HepG2 (cell line): ENCODE results near the gene BACH2. TPM values are rescaled to one million over a fixed set of nuclear protein-coding genes. Genes with fewer than 3 reads are reported as not detected.

Source experiments
- ATAC-seq: fragments of 200-7000 bp; cut with Tn5 transposase; 3 replicates; pipeline ENCODE4 v1.9.1; 2020; ENCODE audit warnings: mild to moderate bottlenecking, moderate library complexity
- BruUV-seq: library from RNA; stranded (reverse); fragments of 400-500 nt; replicated peaks from 2 replicates; lab custom pipeline; 2021; lab: Mats Ljungman, UMichigan
- CTCF ChIA-PET: fragments of 300-600 bp; formaldehyde crosslinking; extraction: SDS; loops from one replicate; lab custom pipeline; 2021; ENCODE audit warnings: low total read pairs, inconsistent platforms, low intra/inter-chr PET ratio; lab: Yijun Ruan, JAX
- POLR2A ChIA-PET: fragments of 350-600 bp; sonication (Branson Sonifier 250); formaldehyde crosslinking; loops from one replicate; lab custom pipeline; 2020; ENCODE audit warnings: antibody characterized with exemption, inconsistent platforms; lab: Yijun Ruan, JAX
- DNase-seq: peaks from one replicate; pipeline ENCODE4 v3.0.0-alpha.2; 2015; ENCODE audit warnings: low spot score
- FAIRE-seq: peaks from 3 replicates; lab custom pipeline; 2011; peaks lifted over from hg19 to GRCh38; lab: Jason Lieb, UNC
- H2AFZ ChIP-seq: one replicate; pipeline ENCODE4 v1.6.1; 2011; ENCODE audit warnings: low read length, inconsistent platforms
- H3K27ac ChIP-seq: fragments of 300-600 bp; 3 replicates; pipeline ENCODE4 v1.8.0; 2011; ENCODE audit warnings: mixed run types, mild to moderate bottlenecking, mixed read lengths, low read length, inconsistent platforms; ENCODE audit not compliant: insufficient read depth; ENCODE audit errors: extremely low read length
- H3K27me3 ChIP-seq, 2 experiments: fragments of 200-600 bp in 1 of 2; 2 replicates in 1 of 2; 3 replicates in 1 of 2; pipeline versions ENCODE4 v1.6.0 to v1.8.0; 2011; ENCODE audit warnings: low read length in 2 of 2, mild to moderate bottlenecking in 2 of 2, moderate library complexity in 2 of 2, inconsistent platforms in 1 of 2; ENCODE audit not compliant: insufficient read depth in 2 of 2, control insufficient read depth in 1 of 2
- H3K36me3 ChIP-seq, 2 experiments: fragments of 200-600 bp in 1 of 2; replicated peaks in 1 of 2; 2 replicates in 1 of 2; 3 replicates in 1 of 2; pipeline versions ENCODE4 v1.5.1 to v1.8.0; 2011; ENCODE audit warnings: low read length in 2 of 2, inconsistent platforms in 1 of 2; ENCODE audit not compliant: insufficient read depth in 2 of 2, control insufficient read depth in 1 of 2
- H3K4me1 ChIP-seq: 2 replicates; pipeline ENCODE4 v1.5.1; 2012; ENCODE audit warnings: low read length, inconsistent platforms; ENCODE audit not compliant: insufficient read depth
- H3K4me2 ChIP-seq: 2 replicates; pipeline ENCODE4 v1.6.0; 2011; ENCODE audit warnings: low read depth, low read length, inconsistent platforms
- H3K4me3 ChIP-seq, 3 experiments: fragments of 200-600 bp in 1 of 3; sonication (generic), shearing (Covaris generic) in 1 of 3; replicated peaks in 1 of 3; 2 replicates each; pipeline ENCODE4 v1.5.1; 2011 to 2016; ENCODE audit warnings: low read length in 3 of 3, inconsistent platforms in 2 of 3, low read depth in 2 of 3, mild to moderate bottlenecking in 2 of 3, control low read depth in 1 of 3, mixed read lengths in 1 of 3; ENCODE audit not compliant: insufficient read depth in 1 of 3
- H3K79me2 ChIP-seq: one replicate; pipeline ENCODE4 v1.6.1; 2011; ENCODE audit warnings: low read length, inconsistent platforms; ENCODE audit not compliant: insufficient read depth
- H3K9ac ChIP-seq: 2 replicates; pipeline ENCODE4 v1.6.0; 2011; ENCODE audit warnings: mild to moderate bottlenecking, low read depth, low read length, inconsistent platforms; ENCODE audit not compliant: insufficient read depth
- H3K9me3 ChIP-seq: 2 replicates; pipeline ENCODE4 v1.5.1; 2012; ENCODE audit warnings: mild to moderate bottlenecking, low read length
- H4K20me1 ChIP-seq: 2 replicates; pipeline ENCODE4 v1.6.0; 2011; ENCODE audit warnings: inconsistent platforms, mild to moderate bottlenecking, low read length, moderate library complexity; ENCODE audit not compliant: insufficient read depth
- ATF7 ChIP-seq, 2 experiments: fragments of 450-650 bp in 1 of 2; sonication (generic) in 1 of 2; formaldehyde crosslinking in 1 of 2; IDR thresholded peaks; 2 replicates each; pipeline versions ENCODE4 v1.4.0 to v1.6.1; 2016 to 2020; ENCODE audit warnings: antibody characterized with exemption in 1 of 2, mild to moderate bottlenecking in 1 of 2, missing genetic modification reagents in 1 of 2
- E2F2 ChIP-seq: sonication (generic); formaldehyde crosslinking; IDR thresholded peaks from 2 replicates; pipeline ENCODE4 v1.4.0; 2020; ENCODE audit warnings: missing genetic modification reagents, borderline replicate concordance
- GLI4 ChIP-seq: sonication (generic); formaldehyde crosslinking; IDR thresholded peaks from 2 replicates; pipeline ENCODE4 v1.5.1; 2020; ENCODE audit warnings: missing genetic modification reagents, mild to moderate bottlenecking, moderate library complexity, borderline replicate concordance
- RAD21 ChIP-seq: fragments of 450-650 bp; formaldehyde crosslinking; IDR thresholded peaks from 2 replicates; pipeline ENCODE4 v1.5.0; 2020; ENCODE audit warnings: mild to moderate bottlenecking
- SIN3A ChIP-seq: IDR thresholded peaks from 2 replicates; pipeline ENCODE4 v1.6.1; 2011; ENCODE audit warnings: low read depth, mild to moderate bottlenecking, control low read depth, low read length, borderline replicate concordance
- ZFP36L2 ChIP-seq: sonication (generic); formaldehyde crosslinking; IDR thresholded peaks from 2 replicates; pipeline ENCODE4 v1.4.0; 2020; ENCODE audit warnings: missing genetic modification reagents
- ZNF230 ChIP-seq: sonication (generic); formaldehyde crosslinking; IDR thresholded peaks from 2 replicates; pipeline ENCODE4 v1.4.0; 2020; ENCODE audit warnings: mild to moderate bottlenecking, missing genetic modification reagents
- WGBS: methylation state at CpG from one replicate; pipeline ENCODE4 v1.1.6; 2017; ENCODE audit warnings: low lambda C conversion rate; 5-methylcytosine and 5-hydroxymethylcytosine counted together
- in situ Hi-C: cut with HindIII; loops from 2 replicates; pipeline ENCODE4 v1.10.0; 2017; ENCODE audit warnings: low pct_unique_long_range_greater_than_20kb; ENCODE audit not compliant: extremely low pct_ligation_motif_present
- intact Hi-C: fragments of 100-400 bp; cut with micrococcal nuclease; formaldehyde crosslinking; loops from one replicate; pipeline ENCODE4 v1.10.0; 2022; ENCODE audit not compliant: unreplicated experiment
- polyA plus RNA-seq, 8 experiments: library from polyadenylated mRNA; depleted of rRNA in 3 of 8; stranded (reverse) in 7 of 8; unstranded in 1 of 8; fragments of >200 nt; fragmentation: Illumina TruSeq in 4 of 8; extraction: Trizol in 4 of 8; gene quantifications; 2 replicates each; pipeline versions ENCODE4 v1.2.1 to v1.2.3, GENCODE V29; 2011 to 2016; ENCODE audit warnings: low read depth in 4 of 8, missing spikeins in 1 of 8, mixed read lengths in 1 of 8; ENCODE audit not compliant: insufficient read depth in 1 of 8
- total RNA-seq, 5 experiments: library from RNA; depleted of rRNA; stranded (reverse); fragments of >200 nt; fragmentation: Illumina TruSeq; extraction: Trizol; gene quantifications; 2 replicates each; pipeline ENCODE4 v1.2.3, GENCODE V29; 2016; ENCODE audit warnings: low read depth in 1 of 5

The BACH2 gene
- total and polyA plus RNA-seq, 2 of the 13 experiments (the other 11 are each of a cell fraction or from before 2014, with no cell fraction given): 0.01 TPM; not detected in 1

DNA sequence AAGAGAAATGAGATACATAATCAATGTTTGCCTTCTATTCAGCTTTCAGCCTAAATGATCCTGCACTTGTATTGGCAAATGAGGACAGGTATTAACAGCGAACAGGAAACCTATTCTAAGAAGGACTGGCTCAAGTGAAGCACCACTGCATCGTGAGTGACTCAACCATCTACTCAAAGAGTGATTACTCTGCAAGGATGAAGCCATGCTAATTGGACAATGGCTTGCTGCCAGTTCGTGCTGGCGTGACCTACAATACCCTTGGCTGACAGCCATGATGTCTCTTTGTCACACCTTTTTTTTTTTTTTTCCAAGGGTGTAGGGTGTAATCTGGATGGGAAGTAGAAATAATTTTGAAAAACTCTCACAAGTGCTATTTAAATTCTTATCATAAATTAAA lies 297.5 kb downstream of the BACH2 start:
- DNase-seq: no peak
- Histone ChIP-seq H2AFZ (no peak overlapping the region), H3K9me3 (no peaks in the 10 kb centered on the region), H3K4me3 (no peak overlapping the region), H3K4me2 (no peak overlapping the region), H3K4me1 (no peaks in the 10 kb centered on the region), H3K27me3 (peaks cover 2 to 7% of the 10 kb centered on the region in 2 experiments; a peak in 4 of 5 replicates), H3K27ac (no peak overlapping the region), H4K20me1 (no peaks in the 10 kb centered on the region), H3K79me2 (no peaks in the 10 kb centered on the region), H3K36me3 (no peaks in the 10 kb centered on the region), H3K9ac (no peak overlapping the region)
- CTCF ChIA-PET: no interaction called here
- FAIRE-seq: no peak
- 1% methylated on average over 4 of the region's 4 CpGs for WGBS
- intact Hi-C loops: no loop called here
- no peak for ATAC-seq
- in situ Hi-C loops: no loop called here
- BruUV-seq: no TSS peak
- POLR2A ChIA-PET: no interaction called here
- TF ChIP-seq GLI4 (no peak), ZNF230 (no peak)

DNA sequence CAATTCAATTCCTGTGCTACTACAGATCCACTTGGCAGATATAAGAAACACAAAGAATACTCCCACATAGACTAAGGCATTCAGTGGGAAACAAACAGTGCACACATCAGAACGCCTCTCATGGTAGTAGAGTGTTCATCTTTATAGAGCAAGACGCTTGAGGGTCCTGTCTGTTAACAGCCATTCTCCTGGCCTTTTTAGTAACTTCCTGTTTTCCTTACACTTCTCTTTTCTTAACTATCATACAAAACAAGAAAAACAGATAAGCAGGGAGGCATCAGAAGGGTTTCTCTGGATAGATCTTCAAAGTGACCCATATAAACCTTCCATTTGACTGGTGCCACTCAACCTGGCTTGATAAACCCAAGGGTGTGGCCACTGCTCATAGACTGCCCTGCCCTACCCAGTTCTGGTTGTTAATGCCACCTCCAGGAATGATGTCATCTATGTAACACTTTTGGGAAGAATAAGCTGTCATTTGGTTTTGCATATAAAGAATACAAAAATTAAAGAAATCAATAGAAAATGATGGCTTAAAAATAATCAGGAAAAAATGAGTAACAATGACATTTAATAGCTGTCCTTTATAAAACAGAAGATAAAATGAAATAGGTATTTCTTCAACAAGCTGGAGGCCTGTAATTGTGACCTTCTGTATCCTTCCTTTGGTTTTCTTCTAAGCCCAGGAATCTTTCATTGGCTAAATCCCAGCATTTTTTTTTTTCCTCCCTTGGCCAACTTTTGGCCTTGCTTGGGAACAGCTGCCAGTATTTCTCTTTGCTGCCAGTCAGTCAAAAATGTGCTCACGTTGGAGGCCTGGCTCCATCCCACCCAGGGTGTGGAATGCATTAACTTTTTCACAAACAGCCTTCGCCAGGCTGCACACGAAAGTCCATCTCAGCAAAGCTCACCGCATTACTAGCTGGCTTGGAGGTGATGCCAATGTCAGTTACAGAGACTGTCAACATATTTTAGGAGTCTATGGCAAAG lies 298.9 kb downstream of the BACH2 start:
- Histone ChIP-seq H3K27me3 (peaks cover 0 to 2% of the 10 kb centered on the region in 2 experiments; a peak in 4 of 5 replicates), H3K27ac (no peak overlapping the region), H3K79me2 (no peaks in the 10 kb centered on the region), H3K4me3 (no peak overlapping the region), H2AFZ (no peak overlapping the region), H3K9me3 (no peaks in the 10 kb centered on the region), H3K4me1 (no peaks in the 10 kb centered on the region), H3K4me2 (no peak overlapping the region), H3K9ac (no peak overlapping the region), H4K20me1 (no peaks in the 10 kb centered on the region), H3K36me3 (no peaks in the 10 kb centered on the region)
- TF ChIP-seq SIN3A: no peak
- TF ChIP-seq E2F2: no peak
- TF ChIP-seq ZFP36L2: no peak
- TF ChIP-seq ATF7 (IDR thresholded peaks at IDR 0.05): peak; percentile 59
- TF ChIP-seq ATF7 (CRISPR knock-in tag; IDR thresholded peaks at IDR 0.05): no peak
- no peak for TF ChIP-seq RAD21 (CRISPR knock-in tag)
- CTCF ChIA-PET: no interaction called here
- POLR2A ChIA-PET: no interaction called here
- DNase-seq (no peak), FAIRE-seq (no peak), ATAC-seq (no peak)
- WGBS: 4% methylated on average over 6 of the region's 6 CpGs
- intact Hi-C loops: no loop called here
- no TSS peak for BruUV-seq
- in situ Hi-C loops: no loop called here
